GM18508 (cell line): ENCODE results near the gene TAS2R41.
"Not testable (repeated sequence)": the region's sequence is repeated elsewhere in the genome, so short reads cannot be mapped to it uniquely, and the experiment has no call there.

ENCODE experiments used
- ATAC-seq: cut with Tn5 transposase; IDR thresholded peaks from one replicate; pipeline ENCODE4 v1.9.1; 2021; ENCODE audit warnings: moderate number of reproducible peaks; ENCODE audit not compliant: insufficient read depth, unreplicated experiment

TAS2R41 gene

GRCh38 chr7:143455942-143456341 lies 21.7 kb upstream of the TAS2R41 start:
- ATAC-seq: no peak

GRCh38 chr7:143456992-143457793 lies 20.5 kb upstream of the TAS2R41 start:
- no peak for ATAC-seq

GRCh38 chr7:143458263-143458662 lies 19.4 kb upstream of the TAS2R41 start:
- ATAC-seq: peak; percentile 55

DNA sequence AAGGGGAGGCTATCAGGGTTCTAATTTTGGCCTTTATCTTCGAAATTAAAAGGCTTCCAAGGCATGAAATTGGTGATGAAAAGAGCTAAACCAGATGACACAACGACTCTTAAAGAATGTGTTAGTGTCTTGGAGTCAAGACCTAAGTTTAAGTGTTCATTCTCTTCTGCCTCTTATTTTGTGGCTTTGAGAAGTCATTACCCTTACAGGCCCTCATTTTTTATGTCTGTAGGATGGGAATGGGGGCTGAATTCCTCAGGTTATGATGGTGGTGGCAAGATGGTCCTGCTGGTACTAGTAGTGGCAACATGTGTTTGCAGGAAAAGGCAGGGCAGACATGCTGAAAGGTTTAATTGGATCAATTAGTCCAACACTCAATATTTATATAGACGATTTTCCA lies 19.0 kb upstream of the TAS2R41 start:
- no peak for ATAC-seq

DNA sequence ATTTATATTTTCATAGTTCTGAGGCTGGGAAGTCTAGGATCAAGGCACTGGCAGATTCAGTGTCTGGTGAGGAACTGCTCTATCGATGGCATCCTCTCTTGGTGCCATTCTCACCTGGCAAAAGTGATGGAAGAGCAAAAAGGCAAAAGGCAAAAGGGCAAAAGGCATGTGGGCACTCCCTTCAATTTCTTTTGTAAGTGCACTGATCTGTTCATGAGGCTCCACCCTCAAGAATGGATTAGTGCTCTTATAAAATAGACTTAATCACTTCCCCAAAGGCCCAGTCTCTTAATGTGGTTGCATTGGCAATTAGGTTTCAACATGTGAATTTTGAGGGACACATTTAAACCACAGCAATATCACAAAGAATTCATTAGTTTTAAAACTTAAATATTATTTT lies 18.3 kb upstream of the TAS2R41 start:
- ATAC-seq: no peak

DNA sequence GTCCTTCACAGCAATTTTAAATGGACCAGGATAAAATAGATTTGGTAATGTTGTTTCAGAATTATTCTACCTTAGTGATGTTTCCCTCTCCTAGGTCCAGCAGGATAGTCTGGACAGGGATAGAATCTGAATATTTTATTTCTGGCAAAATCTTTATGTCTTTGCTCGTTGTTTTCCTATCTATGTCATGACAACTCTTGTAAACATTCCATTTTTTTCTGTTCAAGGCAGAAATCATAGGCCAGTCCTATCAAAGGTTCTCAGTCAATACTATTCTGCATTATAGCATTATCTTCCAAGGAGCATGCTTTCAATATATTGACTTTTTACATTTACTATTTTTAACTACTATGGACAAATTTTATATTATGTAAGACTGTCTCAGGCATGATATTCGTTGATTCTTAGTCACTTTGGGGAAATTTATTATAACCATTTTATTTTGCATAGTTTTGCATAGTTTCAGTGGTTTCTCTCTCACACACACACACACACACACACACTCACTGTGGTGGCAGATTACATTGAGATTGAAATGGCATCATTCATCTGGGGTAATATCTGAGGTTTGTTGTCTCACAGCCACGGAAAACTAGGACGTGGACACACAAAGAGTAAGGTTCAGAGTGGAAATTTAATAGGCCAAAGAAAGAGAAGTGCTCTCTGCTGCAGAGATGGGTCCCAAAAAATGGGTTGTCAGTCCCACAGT lies 17.2 kb upstream of the TAS2R41 start:
- no peak for ATAC-seq

- ATAC-seq: no peak
Observed at GRCh38 chr7:143462045-143462444, 15.6 kb upstream of the TAS2R41 start.

GRCh38 chr7:143463556-143463955 lies 14.1 kb upstream of the TAS2R41 start:
- ATAC-seq: no peak

GRCh38 chr7:143463957-143464356 lies 13.7 kb upstream of the TAS2R41 start:
- no peak for ATAC-seq

DNA sequence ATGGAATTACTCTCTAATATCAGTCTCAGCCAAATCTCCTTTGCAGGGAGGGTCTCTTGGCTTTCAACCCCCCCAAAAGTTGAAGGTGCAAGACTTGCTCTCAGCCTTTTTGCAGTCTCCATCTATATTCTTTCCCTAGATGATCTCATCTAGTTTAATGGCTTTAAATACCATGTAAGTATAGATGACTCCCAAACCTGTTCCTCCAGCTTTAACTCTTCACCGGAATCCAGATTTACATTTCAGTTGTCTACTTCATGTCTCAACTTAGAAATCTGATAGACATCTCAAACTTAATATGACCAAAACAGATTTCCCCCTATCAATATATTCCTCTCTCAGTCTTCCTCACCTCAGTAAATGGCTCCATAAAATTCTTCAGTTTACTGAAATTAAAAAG lies 9.9 kb upstream of the TAS2R41 start:
- no peak for ATAC-seq

GRCh38 chr7:143472071-143472689 lies 5.5 kb upstream of the TAS2R41 start:
- ATAC-seq: not testable (repeated sequence)

GRCh38 chr7:143479055-143479766 lies 1.5 kb downstream of the TAS2R41 start:
- no peak for ATAC-seq

- no peak for ATAC-seq
Observed at GRCh38 chr7:143480501-143480900, 2.8 kb downstream of the TAS2R41 start.

DNA sequence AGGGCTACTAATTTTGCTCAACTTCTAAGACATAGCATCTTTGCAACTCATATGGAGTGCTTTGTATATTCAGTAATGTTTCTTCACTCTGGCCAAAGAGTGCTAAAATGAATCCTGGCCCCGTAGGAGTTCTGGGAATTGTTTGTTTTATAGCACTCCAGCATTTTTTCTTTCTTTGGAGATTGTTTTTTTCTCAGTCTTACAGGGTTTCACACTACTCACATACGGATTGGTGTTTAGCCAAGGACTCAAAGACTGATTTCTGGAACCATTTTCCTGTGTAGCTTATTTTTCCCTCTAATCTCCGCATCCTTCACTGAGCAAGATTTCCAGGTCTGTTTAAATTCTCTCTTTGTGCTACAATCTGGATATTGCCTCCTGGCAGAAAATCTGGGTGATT lies 6.4 kb downstream of the TAS2R41 start:
- no peak for ATAC-seq

GRCh38 chr7:143485094-143485493 lies 7.4 kb downstream of the TAS2R41 start:
- ATAC-seq: no peak

DNA sequence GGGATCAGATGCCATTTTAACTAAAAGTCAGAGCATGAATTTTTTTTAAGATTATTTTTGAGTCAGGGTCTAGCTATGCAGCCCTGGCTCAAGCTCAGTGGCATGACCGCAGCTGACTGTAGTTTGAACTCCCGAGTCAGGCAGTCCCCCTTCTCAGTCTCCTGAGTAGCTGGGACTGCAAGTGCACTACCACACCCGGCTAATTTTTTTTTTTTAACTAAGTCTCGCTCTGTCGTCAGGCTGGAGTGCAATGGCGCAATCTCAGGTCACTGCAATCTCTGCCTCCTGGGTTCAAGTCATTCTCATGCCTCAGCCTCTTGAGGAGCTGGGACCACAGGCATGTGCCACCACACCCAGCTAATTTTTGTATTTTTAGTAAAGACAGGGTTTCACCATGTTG lies 7.8 kb downstream of the TAS2R41 start:
- no peak for ATAC-seq

DNA sequence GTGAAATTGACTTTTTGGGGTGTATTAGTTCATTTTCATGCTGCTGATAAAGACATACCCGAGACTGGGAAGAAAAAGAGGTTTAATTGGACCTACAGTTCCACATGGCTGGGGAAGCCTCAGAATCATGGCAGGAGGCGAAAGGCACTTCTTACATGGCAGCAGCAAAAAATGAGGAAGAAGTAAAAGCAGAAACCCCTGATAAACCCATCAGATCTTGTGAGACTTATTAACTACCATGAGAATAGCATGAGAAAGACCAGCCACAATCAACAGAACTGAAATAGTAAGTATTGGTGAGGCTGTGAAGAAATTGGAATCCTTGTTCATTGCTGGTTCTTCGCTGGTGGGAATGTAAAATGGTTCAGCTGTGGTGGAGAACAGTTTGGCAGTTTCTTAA lies 8.6 kb downstream of the TAS2R41 start:
- ATAC-seq: not testable (repeated sequence)

DNA sequence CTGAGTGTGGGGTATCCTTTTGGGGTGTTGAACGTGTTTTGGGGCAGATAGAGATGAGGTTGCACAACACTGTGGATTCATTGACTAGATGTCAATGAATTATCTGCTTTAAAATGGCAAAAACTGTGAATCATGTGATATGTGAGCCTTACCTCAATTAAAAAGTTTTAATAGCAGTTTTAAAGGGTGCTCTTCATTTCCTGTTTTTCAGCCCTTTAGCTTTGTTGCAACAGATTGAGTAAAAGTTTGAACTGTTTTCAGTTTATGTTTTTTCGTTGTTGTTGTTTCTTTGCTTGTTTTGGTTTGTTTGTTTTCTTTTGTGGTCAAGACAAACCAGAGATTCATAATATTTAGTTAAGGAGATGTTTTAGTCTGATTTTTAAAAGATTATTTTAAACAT lies 9.4 kb downstream of the TAS2R41 start:
- no peak for ATAC-seq

- ATAC-seq: no peak
Observed at GRCh38 chr7:143487566-143487965, 9.9 kb downstream of the TAS2R41 start.

GRCh38 chr7:143490717-143491306 lies 13.1 kb downstream of the TAS2R41 start:
- no peak for ATAC-seq
